Activated naive CD4-positive, alpha-beta T cell treated with anti-CD3 and anti-CD28 coated beads, Interleukin-2, amount 50 U/mL, for 16 hours (primary cell): ENCODE data around the gene MRPS23.

Experiments
- DNase-seq: peaks from one replicate; pipeline ENCODE4 v3.0.0-alpha.2; 2020

Gene MRPS23

GRCh38 chr17:57877803-57878377 is 28.0 kb upstream of the MRPS23 start:
- DNase-seq: no peak

- DNase-seq: no peak
Measured at GRCh38 chr17:57876866-57877237, 27.0 kb upstream of the MRPS23 start.

GRCh38 chr17:57876023-57876865 is 26.4 kb upstream of the MRPS23 start:
- DNase-seq: no peak

GRCh38 chr17:57875290-57876022 is 25.6 kb upstream of the MRPS23 start:
- no peak for DNase-seq

DNA sequence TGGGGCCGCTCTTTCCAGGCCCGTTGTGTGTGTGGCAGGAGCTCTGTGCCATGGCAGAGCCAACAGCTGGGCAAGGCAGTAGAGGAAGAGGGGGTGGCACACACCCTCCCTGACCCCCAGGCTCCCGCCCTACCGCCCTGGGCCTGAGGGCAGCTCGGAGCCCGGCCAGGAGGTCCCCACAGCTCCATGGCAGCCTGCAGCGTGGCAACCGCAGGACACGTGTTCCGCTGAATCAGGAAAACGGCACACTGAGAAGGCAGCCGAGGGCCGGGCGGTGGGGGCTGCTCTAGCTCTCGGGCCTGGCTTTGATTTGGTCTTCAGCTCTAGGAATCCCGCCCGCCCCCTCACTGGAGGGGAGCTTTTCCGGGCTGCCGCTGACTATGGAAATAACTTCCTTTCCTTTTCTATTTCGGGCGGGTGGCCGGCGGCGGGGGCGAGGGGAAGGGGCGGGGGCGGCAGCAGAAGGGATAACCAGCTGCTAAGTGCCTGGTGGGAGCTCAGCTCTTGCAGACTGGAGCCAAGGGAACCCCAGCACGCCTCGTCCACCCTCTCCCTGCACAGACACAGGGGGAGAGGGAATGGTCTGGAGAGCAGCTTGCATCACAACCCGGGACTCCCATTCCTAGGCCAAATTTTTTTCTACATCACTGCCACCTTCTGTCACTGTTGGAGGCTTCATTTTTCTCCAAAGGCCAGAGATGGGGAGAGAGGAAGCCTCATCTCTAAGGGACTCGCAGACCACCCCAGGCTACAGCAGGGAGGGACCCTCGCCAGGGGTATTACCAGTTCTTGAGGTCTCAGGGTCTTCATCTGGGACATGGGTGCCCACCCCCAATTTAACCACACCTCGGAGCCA is 24.8 kb upstream of the MRPS23 start:
- DNase-seq: peak; percentile 45

GRCh38 chr17:57874058-57874419 is 24.2 kb upstream of the MRPS23 start:
- DNase-seq: no peak

DNA sequence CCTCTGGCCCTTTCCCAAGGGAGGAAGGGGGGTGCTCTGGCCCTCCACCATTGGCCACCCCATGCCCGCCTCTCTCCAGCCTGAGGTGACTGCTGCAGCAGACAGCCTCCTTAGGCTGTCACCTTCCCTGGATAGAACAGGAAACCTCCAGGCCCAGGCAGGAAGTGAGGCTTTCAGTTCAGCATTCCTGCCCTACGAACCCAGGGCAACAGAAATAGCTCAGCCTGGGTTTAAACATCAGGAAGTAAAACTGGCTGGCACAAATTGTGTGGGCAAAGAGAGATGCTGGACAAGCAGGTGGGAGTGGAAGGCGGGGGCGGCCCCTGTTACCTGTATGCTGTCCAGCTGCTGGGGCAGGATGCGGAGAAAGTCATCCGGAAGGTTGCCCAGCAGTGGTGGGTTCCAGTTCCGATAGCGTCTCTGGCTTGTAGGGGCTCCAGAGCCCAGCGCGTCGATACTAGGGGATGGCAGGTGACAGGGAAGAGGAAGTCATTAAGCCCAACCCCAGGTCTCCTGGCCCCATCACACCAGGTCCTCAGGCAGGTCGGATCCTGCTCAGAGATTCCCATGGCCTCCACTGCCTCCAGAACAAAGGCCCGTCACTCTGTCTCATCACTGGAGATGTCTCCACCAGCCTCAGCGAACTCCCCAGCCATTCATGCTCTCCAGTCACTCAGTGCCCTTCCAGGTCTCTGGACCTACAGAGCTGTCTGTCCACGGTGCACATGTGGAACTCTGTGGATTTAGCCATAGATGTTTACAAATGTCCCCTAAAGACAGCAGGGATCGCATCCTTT is 23.6 kb upstream of the MRPS23 start:
- no peak for DNase-seq

DNA sequence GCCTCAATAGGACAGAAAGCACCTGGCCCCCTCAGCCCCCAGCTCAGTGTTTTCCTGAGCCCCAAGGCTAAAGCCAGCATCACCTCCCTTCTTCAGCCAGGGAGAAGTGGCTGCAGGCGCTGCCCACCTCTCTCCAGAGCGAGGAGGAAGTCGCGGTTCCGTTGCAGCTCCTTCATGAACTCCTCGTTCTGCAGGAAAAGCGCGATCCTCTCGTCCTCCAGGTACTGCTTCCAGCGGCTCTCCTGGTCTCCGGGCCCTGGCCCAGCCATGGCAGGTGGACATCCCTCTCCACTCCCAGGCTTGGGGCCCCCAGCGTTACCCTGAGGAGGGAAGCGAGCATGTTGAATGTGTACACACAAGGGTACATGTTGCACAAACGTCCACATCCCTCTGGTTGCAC is 22.7 kb upstream of the MRPS23 start:
- no peak for DNase-seq

DNA sequence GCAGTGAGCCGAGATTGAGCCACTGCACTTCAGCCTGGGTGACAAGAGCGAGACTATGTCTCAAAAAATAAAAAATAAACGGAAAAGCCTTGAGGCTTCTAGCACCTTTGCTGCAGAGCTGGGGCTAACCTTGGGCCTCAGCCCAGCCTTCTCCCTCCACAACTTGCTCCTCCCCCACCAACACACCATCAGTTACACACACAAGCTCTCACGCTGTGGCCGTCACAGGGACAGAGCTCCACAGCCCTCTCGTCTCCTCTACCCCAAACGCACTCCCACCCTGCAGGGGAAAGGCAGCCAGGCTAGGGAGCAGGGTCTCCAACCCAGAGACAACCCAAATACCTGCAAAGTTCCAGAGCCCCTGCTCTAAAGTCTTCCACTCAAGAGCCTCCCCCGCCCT is 22.0 kb upstream of the MRPS23 start:
- DNase-seq: no peak

- DNase-seq: no peak
Measured at GRCh38 chr17:57871155-57871554, 21.3 kb upstream of the MRPS23 start.

GRCh38 chr17:57870283-57870635 is 20.4 kb upstream of the MRPS23 start:
- no peak for DNase-seq

- DNase-seq: no peak
Measured at GRCh38 chr17:57869617-57870282, 19.9 kb upstream of the MRPS23 start.

DNA sequence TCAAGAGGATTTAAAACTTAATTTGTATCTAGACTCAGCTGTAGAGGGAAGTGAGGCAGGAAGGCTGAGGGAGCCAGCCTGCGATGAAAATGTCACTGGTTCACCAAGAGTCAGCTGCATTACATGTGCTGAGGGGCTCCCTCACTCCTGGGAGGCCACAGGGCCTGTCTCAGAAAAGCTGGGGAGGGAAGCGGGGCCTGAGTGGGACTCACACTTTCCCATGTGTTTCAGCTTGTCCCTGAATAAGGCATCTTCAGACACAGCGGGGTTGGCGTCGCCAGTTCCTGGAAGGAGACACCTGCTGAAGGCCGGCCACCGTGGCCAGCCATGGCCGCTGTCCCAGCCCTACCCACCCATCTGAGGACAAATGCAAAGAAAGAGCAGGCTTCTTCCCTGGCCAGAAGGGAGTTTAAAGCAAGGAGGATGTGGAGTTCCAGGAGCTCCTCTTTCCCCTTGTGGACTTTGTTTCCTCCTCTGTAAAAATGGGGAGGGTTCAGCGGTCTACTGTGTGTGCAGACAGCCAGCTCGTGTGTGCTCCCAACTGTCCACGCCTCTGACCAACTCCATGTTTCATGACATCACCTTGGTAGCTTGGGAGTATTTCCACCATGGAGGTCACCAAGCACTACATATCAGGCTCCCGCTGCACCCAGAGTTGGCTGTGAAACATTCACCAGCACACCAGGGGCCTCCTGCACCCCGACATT is 19.2 kb upstream of the MRPS23 start:
- DNase-seq: no peak

DNA sequence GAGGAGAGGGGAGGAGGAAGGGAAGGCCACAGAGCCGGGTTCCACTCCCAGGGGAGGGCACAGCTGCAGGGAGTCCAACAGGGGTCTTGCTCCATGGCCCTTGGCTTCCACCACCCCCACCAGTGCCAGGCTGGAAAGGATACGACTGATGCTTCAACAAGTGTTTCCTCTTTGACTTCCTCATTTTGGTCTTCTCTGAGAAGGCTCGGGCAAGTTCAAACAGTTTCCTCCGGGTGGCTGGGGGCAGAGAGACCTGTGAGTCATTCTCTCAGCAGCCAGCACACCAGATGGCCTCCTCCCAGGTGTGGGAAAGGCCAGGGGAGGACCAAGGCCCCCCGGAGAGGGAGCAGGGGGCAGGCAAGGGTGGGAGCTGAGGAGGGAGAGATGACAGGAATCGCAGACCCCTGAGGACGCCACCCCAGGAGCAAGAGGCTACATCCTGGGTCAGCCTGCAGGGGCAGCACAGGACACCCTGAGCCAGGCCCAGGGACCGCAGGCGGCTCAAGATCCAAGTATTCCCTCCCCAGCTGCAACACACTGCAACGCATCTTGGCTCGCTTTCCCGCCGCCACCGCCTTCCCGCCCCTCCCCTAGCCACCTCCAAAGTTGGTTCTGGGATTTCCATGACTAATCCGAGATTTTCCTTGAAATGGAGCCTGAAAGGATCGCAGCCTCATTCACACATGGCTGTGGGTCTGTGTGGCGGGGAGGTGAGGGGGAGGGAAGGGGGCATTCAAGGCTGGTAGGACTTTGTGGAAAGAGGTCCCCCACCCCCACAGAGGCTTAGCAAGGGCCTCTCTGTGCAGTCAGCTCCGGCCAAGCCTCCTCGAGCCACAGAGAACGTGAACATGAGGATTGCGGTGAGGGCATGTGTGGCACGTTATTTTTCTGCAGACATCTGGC is 18.4 kb upstream of the MRPS23 start:
- DNase-seq: no peak

DNA sequence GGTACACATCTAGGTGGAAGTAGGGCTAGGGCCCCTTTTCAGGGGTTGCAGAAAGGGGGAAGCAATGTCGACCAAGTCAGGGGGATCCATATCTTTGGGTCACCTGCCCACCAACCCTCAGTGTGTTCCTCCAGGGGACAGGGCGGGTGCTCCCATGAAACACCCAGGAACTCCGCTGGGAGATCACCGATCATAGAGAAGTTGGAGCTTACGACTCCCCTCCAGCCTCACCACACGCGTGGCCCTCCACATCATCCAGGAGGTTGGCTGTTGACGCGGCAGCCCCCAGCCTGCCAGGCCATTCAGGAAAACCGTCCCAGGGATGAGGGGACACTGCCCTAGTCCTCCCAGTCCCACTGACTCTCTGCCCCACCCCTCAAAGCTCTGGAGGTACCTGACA is 17.3 kb upstream of the MRPS23 start:
- no peak for DNase-seq

GRCh38 chr17:57866723-57867122 is 16.9 kb upstream of the MRPS23 start:
- no peak for DNase-seq

GRCh38 chr17:57866319-57866718 is 16.5 kb upstream of the MRPS23 start:
- no peak for DNase-seq

- DNase-seq: no peak
Measured at GRCh38 chr17:57864273-57864672, 14.4 kb upstream of the MRPS23 start.

DNA sequence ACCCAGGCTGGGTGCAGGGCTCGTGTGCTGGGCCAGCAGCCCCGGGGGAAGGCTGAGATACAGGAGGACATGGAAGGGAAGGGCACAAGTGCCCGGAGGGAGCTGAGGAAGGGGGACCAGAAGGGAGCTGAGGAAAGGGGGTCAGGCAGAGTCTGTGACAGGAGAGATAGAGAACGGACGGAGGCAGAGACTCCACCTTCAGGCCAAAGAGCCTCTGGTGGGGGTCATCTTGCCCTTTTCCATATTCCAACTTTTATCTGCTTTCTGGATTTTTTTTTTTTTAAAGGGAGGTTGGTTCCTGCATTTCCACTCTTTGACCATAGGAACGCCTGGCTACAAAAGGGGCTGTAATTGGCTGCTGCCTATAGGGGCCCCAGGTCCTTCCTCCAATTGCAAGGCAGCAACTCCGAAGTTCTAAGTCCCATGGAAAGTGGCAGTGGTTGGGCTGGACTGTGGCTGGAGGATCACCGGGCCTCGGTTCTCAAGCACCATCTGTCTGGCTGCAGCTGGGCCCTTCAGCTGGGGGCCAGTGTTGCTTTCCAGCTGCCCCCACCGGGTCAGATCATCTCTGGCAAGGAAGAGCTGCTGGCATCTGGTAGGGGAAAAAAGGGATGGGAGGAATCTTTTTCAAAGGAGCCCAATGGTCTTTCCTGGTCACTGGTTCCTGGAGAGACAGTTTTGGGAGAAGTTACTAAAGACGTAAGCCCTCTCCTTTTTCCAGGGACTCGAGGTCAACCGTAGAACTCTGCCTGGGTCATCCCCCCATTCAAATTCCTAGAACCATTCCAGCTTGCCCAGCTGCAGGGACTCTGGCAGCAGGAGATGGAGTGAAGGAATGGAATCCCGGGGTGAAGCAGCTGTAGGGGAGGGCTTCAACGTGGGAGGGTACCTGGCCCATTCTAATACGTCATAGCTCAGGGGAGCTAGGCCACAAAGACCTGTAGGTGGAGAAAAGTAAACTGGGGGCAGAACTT is 13.1 kb upstream of the MRPS23 start:
- no peak for DNase-seq
